ENCODE data around the gene KIF5C.

GRCh38 chr2:148989882-148990493 lies 115.0 kb downstream of the KIF5C start:
- TF ChIP-seq SUZ12 (IDR thresholded peaks at IDR 0.05; ENCODE audit: extremely low read depth, insufficient read depth, insufficient read length) (no peak), YY1 (IDR thresholded peaks at IDR 0.05; ENCODE audit: insufficient read depth, insufficient read length) (no peak), ZNF274 (IDR thresholded peaks at IDR 0.05; ENCODE audit: low read depth, low read length) (no peak)

Measured in NT2/D1 (cell line).